Stimulated activated CD8-positive, alpha-beta memory T cell treated with anti-CD3 and anti-CD28 coated beads, Interleukin-7, amount 100 ng/mL, for 48 hours (primary cell): ENCODE measurements around the gene ANKRD1.

ENCODE experiments used
- DNase-seq, 2 donors: peaks; one replicate each; pipeline ENCODE4 v3.0.0-alpha.2; 2020; ENCODE audit warnings: low read depth in 1 of 2; ENCODE audit errors: extremely low read depth in 1 of 2

ANKRD1 gene

DNA sequence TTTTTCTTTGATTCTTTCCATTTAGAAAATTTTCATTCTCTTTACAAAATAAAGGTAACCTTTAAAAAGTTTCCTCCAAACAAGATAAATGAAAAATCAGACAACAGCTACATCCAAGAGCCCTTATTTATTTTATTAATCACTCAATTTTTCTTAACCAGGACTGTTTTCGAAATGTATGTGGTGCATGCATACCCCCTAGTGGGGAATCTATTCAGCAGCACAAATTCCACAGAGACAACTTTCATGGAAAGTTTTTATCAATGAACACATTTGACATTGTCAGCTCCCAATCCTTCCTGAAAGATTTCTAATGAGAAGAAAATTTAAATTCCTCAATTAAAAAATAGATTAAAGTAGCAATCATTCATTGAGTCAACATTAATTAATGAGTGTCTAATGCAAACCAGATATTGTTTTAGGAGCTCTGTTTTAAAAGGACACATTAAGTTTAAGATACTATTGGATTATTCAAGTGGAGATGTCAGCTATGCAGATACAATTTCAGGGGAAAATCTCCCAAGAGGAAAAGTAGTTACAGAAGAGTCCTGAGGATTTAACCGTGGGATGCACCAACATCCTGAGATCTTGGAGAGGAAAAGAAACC is 57.9 kb downstream of the ANKRD1 start:
- DNase-seq: no peak
